ENCODE results near the gene SELENOF. TPM values are rescaled to one million over a fixed set of nuclear protein-coding genes. Genes with fewer than 3 reads are reported as not detected.

The SELENOF gene
- total and polyA plus RNA-seq, 2 of the 4 experiments (the other 2 are of a cell fraction), result 60.0 to 153 TPM

DNA sequence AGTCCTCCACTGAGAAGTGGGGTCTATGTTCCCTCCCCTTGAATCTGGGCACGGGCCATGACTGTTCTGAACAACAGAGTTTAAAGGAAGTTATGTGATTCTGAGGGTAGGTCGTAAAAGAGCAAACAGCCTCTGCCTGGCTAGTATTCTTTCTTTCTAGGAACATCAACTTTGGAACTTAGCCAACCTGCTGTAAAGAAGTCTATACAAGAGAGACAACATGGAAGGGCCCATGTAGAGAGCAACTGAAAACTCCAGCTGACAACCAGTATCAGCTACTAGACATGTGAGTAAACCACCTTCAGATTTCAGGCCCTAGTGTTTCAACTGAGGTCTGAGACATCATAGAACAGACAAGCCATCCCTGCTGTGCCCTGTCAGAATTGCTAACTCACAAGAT, 7.5 kb downstream of the SELENOF start:
- in situ Hi-C loops (cut with MboI; ENCODE audit: low sequenced_read_pairs), result no loop called here
- Histone ChIP-seq H2AK5ac (ENCODE audit: low read depth, low read length) (no peak overlapping the region), H4K20me1 (ENCODE audit: insufficient read depth, low read length) (peaks cover 65% of the 10 kb centered on the region), H4K5ac (ENCODE audit: low read depth, low read length) (no peak overlapping the region), H2BK20ac (ENCODE audit: low read depth, low read length) (no peak overlapping the region), H4K91ac (ENCODE audit: insufficient read depth, low read depth, low read length) (no peak overlapping the region), H4K8ac (ENCODE audit: low read depth in 2 of 2, low read length in 2 of 2) (no peak overlapping the region), H2AK9ac (replicated peaks; ENCODE audit: low read depth, low read length, poor library complexity) (no peak overlapping the region), H3K14ac (replicated peaks; ENCODE audit: low read depth, low read length) (no peak overlapping the region), H3K4me1 (ENCODE audit: control insufficient read depth, insufficient read depth, low read length) (no peaks in the 10 kb centered on the region), H3K9me3 (ENCODE audit: control insufficient read depth, insufficient read depth, low read length) (no peaks in the 10 kb centered on the region), H3K18ac (ENCODE audit: low read depth, low read length) (no peak overlapping the region), H3K4ac (ENCODE audit: low read depth, low read length) (no peak overlapping the region), H3K36me3 (ENCODE audit: control insufficient read depth, insufficient read depth, low read length) (peaks cover 8% of the 10 kb centered on the region), H3K27me3 (ENCODE audit: control insufficient read depth, insufficient read depth, low read length) (no peaks in the 10 kb centered on the region), H3K79me1 (ENCODE audit: low read depth in 1 of 2, low read length in 2 of 2) (peaks cover 13 to 60% of the 10 kb centered on the region in 2 experiments), H2AFZ (replicated peaks; ENCODE audit: low read length, poor library complexity) (no peak overlapping the region), H2BK5ac (ENCODE audit: low read depth, low read length, poor library complexity, severe bottlenecking) (no peak overlapping the region), H3K4me3 (ENCODE audit: insufficient read depth, low read depth, low read length) (no peak overlapping the region), H3K23ac (ENCODE audit: low read depth, low read length) (0 out of 2 replicates have a peak overlapping the region, but pooled peaks have one; percentile 25), H3K9ac (ENCODE audit: low read depth, low read length) (no peak overlapping the region), H3K9me1 (ENCODE audit: insufficient read depth, low read length) (peaks cover 3% of the 10 kb centered on the region), H3K4me2 (ENCODE audit: low read depth, low read length) (no peak overlapping the region), H2BK120ac (ENCODE audit: low read depth, low read length) (no peak overlapping the region), H3K27ac (ENCODE audit: insufficient read depth, low read length) (no peak overlapping the region), H2BK15ac (ENCODE audit: low read depth, low read length) (no peak overlapping the region), H3K56ac (ENCODE audit: extremely low read depth, insufficient read depth, low read length) (no peak overlapping the region)
- DNase-seq (no peak), ATAC-seq (ENCODE audit: low read depth) (no peak)
- ChIA-PET POLR2A (ENCODE audit: unreplicated experiment) (no interaction called here), CTCF (interaction anchor here (1.4 kb wide), 1 partner anchor 9 kb away, joined by 4 read pairs; no protein-coding TSS in a partner anchor)
- TF ChIP-seq FOS (IDR thresholded peaks at IDR 0.05; ENCODE audit: low read depth, low read length), result no peak
- no peak for TF ChIP-seq CHD1 (IDR thresholded peaks at IDR 0.05; ENCODE audit: low read depth, low read length)
- no peak for TF ChIP-seq MXI1 (IDR thresholded peaks at IDR 0.05; ENCODE audit: borderline replicate concordance, low read depth, low read length)
- TF ChIP-seq MAFK (IDR thresholded peaks at IDR 0.05; ENCODE audit: low read depth, low read length), result no peak
- TF ChIP-seq RFX5 (IDR thresholded peaks at IDR 0.05; ENCODE audit: low read depth, low read length), result no peak
- TF ChIP-seq SMC3 (IDR thresholded peaks at IDR 0.05; ENCODE audit: low read depth, low read length), result no peak
- TF ChIP-seq BHLHE40 (IDR thresholded peaks at IDR 0.05; ENCODE audit: low read depth, low read length), result no peak
- TF ChIP-seq, protein P1, sequence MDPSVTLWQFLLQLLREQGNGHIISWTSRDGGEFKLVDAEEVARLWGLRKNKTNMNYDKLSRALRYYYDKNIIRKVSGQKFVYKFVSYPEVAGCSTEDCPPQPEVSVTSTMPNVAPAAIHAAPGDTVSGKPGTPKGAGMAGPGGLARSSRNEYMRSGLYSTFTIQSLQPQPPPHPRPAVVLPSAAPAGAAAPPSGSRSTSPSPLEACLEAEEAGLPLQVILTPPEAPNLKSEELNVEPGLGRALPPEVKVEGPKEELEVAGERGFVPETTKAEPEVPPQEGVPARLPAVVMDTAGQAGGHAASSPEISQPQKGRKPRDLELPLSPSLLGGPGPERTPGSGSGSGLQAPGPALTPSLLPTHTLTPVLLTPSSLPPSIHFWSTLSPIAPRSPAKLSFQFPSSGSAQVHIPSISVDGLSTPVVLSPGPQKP (IDR thresholded peaks at IDR 0.05; ENCODE audit: borderline replicate concordance, low read depth, low read length), result no peak
- no peak for TF ChIP-seq CTCF (conservative IDR thresholded peaks at IDR 0.05; ENCODE audit: low read depth, low read length)
- TF ChIP-seq MAZ (IDR thresholded peaks at IDR 0.05; ENCODE audit: borderline replicate concordance, low read depth, low read length), result no peak
- TF ChIP-seq, protein P2, sequence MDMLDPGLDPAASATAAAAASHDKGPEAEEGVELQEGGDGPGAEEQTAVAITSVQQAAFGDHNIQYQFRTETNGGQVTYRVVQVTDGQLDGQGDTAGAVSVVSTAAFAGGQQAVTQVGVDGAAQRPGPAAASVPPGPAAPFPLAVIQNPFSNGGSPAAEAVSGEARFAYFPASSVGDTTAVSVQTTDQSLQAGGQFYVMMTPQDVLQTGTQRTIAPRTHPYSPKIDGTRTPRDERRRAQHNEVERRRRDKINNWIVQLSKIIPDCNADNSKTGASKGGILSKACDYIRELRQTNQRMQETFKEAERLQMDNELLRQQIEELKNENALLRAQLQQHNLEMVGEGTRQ (IDR thresholded peaks at IDR 0.05; ENCODE audit: low read depth, low read length), result no peak
- no peak for TF ChIP-seq RCOR1 (IDR thresholded peaks at IDR 0.05; ENCODE audit: insufficient replicate concordance, low read length)
- TF ChIP-seq RAD21 (IDR thresholded peaks at IDR 0.05; ENCODE audit: low read length), result no peak
- no peak for TF ChIP-seq CEBPB (IDR thresholded peaks at IDR 0.05; ENCODE audit: low read depth, low read length)
- TF ChIP-seq POLR2A (IDR thresholded peaks at IDR 0.05; ENCODE audit: low read depth, low read length), result no peak
- TF ChIP-seq NFE2L2 (IDR thresholded peaks at IDR 0.05; ENCODE audit: low read depth, low read length), result no peak
- dilution Hi-C loops (cut with HindIII; ENCODE audit: low sequenced_read_pairs, unreplicated experiment), result no loop called here
- no TSS peak for BruUV-seq (replicated peaks)
- WGBS, 2 experiments (ENCODE audit: extremely low coverage in 2 of 2, insufficient read length in 1 of 2), result no CpG with 5 or more reads among the region's 2 CpGs
- intact Hi-C loops (cut with micrococcal nuclease), result no loop called here

Data from IMR-90 (cell line).